GM12874 (cell line): ENCODE measurements around the gene TANK.

Source experiments
- TF ChIP-seq, protein P1 (sequence below): IDR thresholded peaks from 2 replicates; pipeline ENCODE4 v1.5.1; 2011; ENCODE audit warnings: low read depth, mild to moderate bottlenecking, control low read depth, low read length, moderate library complexity; ENCODE audit not compliant: insufficient read depth

TANK gene

DNA sequence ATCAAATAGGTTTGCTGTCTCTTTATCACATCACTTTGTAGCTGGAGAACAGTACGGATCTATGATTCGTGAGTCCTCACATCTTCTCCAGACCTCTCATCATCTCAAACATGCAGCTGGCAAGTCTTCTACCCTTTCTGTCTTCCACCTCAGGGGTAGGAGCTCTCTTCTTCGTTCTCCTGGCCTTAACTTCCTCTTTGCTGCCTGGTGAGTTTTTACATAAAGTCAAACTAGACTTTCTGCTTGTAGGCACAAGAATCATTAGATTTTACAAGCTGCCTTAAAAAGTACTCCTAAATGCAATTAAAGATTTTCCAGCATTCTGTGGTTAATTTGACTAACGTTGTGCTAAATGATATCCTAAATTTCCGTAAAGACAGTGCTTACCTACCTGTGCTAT is 43.7 kb upstream of the TANK start:
- TF ChIP-seq, protein P1, sequence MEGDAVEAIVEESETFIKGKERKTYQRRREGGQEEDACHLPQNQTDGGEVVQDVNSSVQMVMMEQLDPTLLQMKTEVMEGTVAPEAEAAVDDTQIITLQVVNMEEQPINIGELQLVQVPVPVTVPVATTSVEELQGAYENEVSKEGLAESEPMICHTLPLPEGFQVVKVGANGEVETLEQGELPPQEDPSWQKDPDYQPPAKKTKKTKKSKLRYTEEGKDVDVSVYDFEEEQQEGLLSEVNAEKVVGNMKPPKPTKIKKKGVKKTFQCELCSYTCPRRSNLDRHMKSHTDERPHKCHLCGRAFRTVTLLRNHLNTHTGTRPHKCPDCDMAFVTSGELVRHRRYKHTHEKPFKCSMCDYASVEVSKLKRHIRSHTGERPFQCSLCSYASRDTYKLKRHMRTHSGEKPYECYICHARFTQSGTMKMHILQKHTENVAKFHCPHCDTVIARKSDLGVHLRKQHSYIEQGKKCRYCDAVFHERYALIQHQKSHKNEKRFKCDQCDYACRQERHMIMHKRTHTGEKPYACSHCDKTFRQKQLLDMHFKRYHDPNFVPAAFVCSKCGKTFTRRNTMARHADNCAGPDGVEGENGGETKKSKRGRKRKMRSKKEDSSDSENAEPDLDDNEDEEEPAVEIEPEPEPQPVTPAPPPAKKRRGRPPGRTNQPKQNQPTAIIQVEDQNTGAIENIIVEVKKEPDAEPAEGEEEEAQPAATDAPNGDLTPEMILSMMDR, result no peak

DNA sequence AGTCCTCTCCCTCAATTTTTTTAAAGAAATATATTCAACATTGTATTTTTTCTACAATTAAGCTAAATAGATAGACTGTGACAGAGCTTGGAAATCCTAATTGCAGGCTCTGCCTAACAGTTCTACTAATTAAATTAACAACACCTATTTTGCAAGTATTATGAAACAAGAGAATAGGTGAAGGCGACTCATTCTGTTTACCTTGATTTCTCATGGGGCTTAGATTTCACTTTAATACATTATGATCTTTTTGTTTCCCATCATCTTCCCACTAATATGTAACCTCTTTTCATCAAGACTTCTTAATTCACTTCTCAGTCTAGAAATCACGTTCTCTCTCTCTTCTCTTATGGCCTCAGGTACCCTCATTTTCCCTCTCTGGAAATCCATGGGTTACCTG is 42.7 kb upstream of the TANK start:
- TF ChIP-seq, protein P1, result no peak

DNA sequence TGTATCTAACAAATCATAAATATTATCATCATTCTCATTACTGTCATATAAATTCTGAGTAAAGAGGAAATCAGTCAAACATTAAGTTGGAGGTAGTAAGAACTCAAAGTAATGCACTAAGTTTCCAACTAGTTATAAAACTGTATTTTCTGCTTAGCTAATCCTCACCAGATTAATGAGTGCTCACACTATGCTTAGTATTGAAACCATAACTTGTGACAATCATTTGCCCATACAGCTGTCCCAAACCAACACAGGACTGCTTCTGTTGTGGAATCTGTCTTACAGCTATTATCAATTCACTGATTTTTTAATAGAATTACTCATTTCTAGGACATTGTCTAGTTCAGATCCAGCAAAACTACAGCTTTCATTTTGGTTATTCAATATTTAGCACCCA is 41.5 kb upstream of the TANK start:
- TF ChIP-seq, protein P1, result no peak

DNA sequence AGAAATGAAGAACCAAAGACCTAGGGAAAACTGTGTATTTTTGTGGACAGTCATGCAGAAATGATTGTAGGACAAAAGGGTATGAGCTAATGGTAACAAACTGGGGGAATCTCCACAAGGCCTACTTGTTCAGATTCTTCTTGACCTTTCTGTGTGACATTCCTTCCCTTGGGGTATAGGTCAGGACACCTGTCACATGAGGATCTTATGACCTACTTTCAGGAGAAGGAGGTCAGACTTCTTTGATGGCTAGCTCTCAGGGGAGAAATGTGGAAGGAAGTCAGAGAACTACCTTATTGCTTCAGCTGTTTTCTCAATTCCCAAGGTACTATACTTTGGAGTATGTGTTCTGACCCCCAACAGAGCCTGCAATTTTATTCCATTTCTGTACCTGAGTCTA is 40.7 kb upstream of the TANK start:
- TF ChIP-seq, protein P1, result no peak

DNA sequence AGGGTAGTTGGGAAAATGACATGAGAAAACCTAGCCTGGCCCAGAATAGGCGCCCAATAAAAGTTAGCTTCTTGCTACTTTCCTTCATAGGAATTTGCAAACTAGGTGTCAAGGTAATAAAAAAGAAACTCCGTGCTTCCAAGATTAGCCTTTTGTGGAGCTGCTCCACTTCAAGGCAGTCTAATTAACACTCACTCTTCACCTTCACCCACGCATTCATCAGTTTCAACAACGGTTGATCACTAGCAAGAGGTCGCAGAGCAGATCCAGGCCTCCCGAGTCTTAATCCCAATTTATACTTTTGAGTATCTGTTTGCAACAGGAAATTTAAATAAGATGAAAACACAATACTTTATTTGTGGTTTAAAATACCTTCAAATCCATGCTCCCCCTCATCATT is 39.5 kb upstream of the TANK start:
- TF ChIP-seq, protein P1, result no peak

DNA sequence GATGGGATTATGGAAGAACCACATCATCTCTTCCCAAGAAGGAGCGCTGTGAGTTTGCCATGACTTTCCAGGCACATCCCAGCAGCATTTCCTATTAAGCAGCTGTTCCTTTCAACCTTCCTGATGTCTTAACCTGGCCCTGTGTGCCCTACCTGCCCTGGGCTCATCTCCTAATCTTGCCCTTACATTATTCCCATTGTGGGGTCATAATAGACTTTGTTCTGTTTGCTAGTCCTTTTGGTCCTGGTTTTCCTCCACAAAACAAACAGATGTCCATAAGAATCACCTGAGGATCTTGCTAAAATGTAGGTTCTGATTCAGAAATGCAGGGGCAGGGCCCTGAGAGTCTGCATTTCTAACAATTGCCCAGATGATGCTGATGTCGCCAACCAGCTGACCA is 38.6 kb upstream of the TANK start:
- TF ChIP-seq, protein P1, result no peak

DNA sequence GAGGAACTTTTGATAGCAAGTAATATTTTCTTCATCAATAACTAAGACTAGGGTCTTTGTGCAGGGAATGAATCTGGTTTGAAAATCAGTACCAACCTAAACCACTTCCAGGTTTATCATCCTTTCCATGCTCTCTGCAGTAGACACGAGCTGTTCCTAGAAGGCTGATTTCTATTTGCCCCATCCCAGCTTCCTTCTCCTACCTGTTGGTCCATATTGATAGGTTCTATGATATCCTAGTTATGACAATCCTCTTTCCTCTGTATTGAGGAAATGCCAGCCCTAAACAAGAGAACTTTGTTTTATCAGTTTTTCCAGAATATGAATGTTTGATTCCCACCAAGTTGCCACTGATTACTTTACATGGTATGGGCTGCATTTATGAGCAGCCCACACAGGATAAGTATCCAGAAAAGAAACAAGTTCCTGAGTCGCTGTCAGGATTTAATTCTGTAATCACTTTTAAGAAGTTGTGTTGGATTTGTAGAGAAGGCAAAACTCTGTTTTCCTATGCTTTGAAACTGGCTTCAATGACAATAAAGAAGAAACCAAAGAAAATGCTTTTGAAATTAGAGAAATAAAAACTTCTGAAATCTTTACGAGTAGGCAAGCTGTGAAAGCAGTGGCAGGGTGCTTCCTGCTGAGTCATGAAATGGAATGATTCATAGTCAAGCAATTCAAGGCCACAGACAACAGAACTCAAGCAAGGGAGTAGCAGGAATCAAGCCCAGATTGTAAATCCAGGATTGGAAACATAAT is 37.3 kb upstream of the TANK start:
- TF ChIP-seq, protein P1, result no peak
